ENCODE results near the gene STAT3. TPM values are rescaled to one million over a fixed set of nuclear protein-coding genes. Genes with fewer than 3 reads are reported as not detected.
"Not testable (repeated sequence)": the region's sequence is repeated elsewhere in the genome, so short reads cannot be mapped to it uniquely, and the experiment has no call there.

Gene STAT3
- total and polyA plus RNA-seq, 2 experiments from 2014 or later = 152 to 163 TPM

GRCh38 chr17:42394838-42395237 is 6.6 kb upstream of the STAT3 start:
- WGBS (ENCODE audit: low lambda C conversion rate, missing lambda C conversion rate) = 87% methylated on average over 4 of the region's 4 CpGs
- H3K9me3 ChIP-seq (ENCODE audit: low read depth) = no peaks in the 10 kb centered on the region

GRCh38 chr17:42392692-42393415 is 4.6 kb upstream of the STAT3 start:
- Histone ChIP-seq H3K4me2 (no peak overlapping the region), H3K27ac (peak overlapping the region; percentile 24)

More at GRCh38 chr17:42394838-42395237, 6.6 kb upstream of the STAT3 start:
- H3K4me2 ChIP-seq = no peak overlapping the region
- no peak for TF ChIP-seq CTCF (IDR thresholded peaks at IDR 0.05; ENCODE audit: poor library complexity)
- no peak for TF ChIP-seq EZH2phosphoT487 (IDR thresholded peaks at IDR 0.05; ENCODE audit: low read depth, severe bottlenecking, unreplicated experiment)
- TF ChIP-seq EZH2 (IDR thresholded peaks at IDR 0.05; ENCODE audit: borderline replicate concordance) = no peak
- H3K27me3 ChIP-seq = no peaks in the 10 kb centered on the region
- peaks cover 10% of the 10 kb centered on the region for H3K4me1 ChIP-seq (ENCODE audit: insufficient read depth)
- H3K4me3 ChIP-seq = no peak overlapping the region
- no peak overlapping the region for H2AFZ ChIP-seq
- DNase-seq (ENCODE audit: low spot score) = no peak
- H3K36me3 ChIP-seq (replicated peaks; ENCODE audit: insufficient read depth, low read depth) = no peaks in the 10 kb centered on the region
- no peak overlapping the region for H3K27ac ChIP-seq
- H3K9me2 ChIP-seq (replicated peaks; ENCODE audit: insufficient read depth) = no peaks in the 10 kb centered on the region
- H4K20me1 ChIP-seq (ENCODE audit: insufficient read depth, poor library complexity, severe bottlenecking) = no peaks in the 10 kb centered on the region
- H3K79me2 ChIP-seq = no peaks in the 10 kb centered on the region

GRCh38 chr17:42391439-42391838 is 3.2 kb upstream of the STAT3 start:
- 93% methylated on average over 8 of the region's 8 CpGs for WGBS (ENCODE audit: low lambda C conversion rate, missing lambda C conversion rate)
- H3K4me3 ChIP-seq; H4K20me1 ChIP-seq (ENCODE audit: insufficient read depth, poor library complexity, severe bottlenecking); H3K27me3 ChIP-seq; H3K9me3 ChIP-seq (ENCODE audit: low read depth); H2AFZ ChIP-seq; DNase-seq (ENCODE audit: low spot score); H3K4me2 ChIP-seq; H3K27ac ChIP-seq; H3K9me2 ChIP-seq (replicated peaks; ENCODE audit: insufficient read depth); H3K36me3 ChIP-seq (replicated peaks; ENCODE audit: insufficient read depth, low read depth): not testable (repeated sequence)
- H3K79me2 ChIP-seq = peaks cover 16% of the 10 kb centered on the region
- H3K4me1 ChIP-seq (ENCODE audit: insufficient read depth) = peaks cover 13% of the 10 kb centered on the region

More at GRCh38 chr17:42392692-42393415, 4.6 kb upstream of the STAT3 start:
- WGBS (ENCODE audit: low lambda C conversion rate, missing lambda C conversion rate) = 85% methylated on average over 4 of the region's 4 CpGs
- peaks cover 2% of the 10 kb centered on the region for H3K79me2 ChIP-seq
- no peak for TF ChIP-seq EZH2phosphoT487 (IDR thresholded peaks at IDR 0.05; ENCODE audit: low read depth, severe bottlenecking, unreplicated experiment)
- TF ChIP-seq CTCF (IDR thresholded peaks at IDR 0.05; ENCODE audit: poor library complexity) = no peak
- TF ChIP-seq EZH2 (IDR thresholded peaks at IDR 0.05; ENCODE audit: borderline replicate concordance) = no peak
- H3K9me3 ChIP-seq (ENCODE audit: low read depth) = no peaks in the 10 kb centered on the region
- no peak overlapping the region for H2AFZ ChIP-seq
- DNase-seq (ENCODE audit: low spot score) = peak; percentile 39
- H3K9me2 ChIP-seq (replicated peaks; ENCODE audit: insufficient read depth) = no peaks in the 10 kb centered on the region
- no peak overlapping the region for H3K4me3 ChIP-seq
- H3K36me3 ChIP-seq (replicated peaks; ENCODE audit: insufficient read depth, low read depth) = no peaks in the 10 kb centered on the region
- H3K27me3 ChIP-seq = no peaks in the 10 kb centered on the region
- H3K4me1 ChIP-seq (ENCODE audit: insufficient read depth) = peaks cover 13% of the 10 kb centered on the region
- no peaks in the 10 kb centered on the region for H4K20me1 ChIP-seq (ENCODE audit: insufficient read depth, poor library complexity, severe bottlenecking)

GRCh38 chr17:42389899-42390298 is 1.7 kb upstream of the STAT3 start:
- DNase-seq (ENCODE audit: low spot score) = no peak
- Histone ChIP-seq H2AFZ (no peak overlapping the region), H3K4me1 (ENCODE audit: insufficient read depth) (peaks cover 20% of the 10 kb centered on the region), H3K4me2 (peak overlapping the region; percentile 71), H3K36me3 (replicated peaks; ENCODE audit: insufficient read depth, low read depth) (no peaks in the 10 kb centered on the region), H3K9me3 (ENCODE audit: low read depth) (no peaks in the 10 kb centered on the region), H3K79me2 (peaks cover 32% of the 10 kb centered on the region), H3K4me3 (no peak overlapping the region), H3K27ac (peak overlapping the region; percentile 90), H4K20me1 (ENCODE audit: insufficient read depth, poor library complexity, severe bottlenecking) (peaks cover 22% of the 10 kb centered on the region), H3K9me2 (replicated peaks; ENCODE audit: insufficient read depth) (no peaks in the 10 kb centered on the region), H3K27me3 (no peaks in the 10 kb centered on the region)
- no peak for TF ChIP-seq EZH2phosphoT487 (IDR thresholded peaks at IDR 0.05; ENCODE audit: low read depth, severe bottlenecking, unreplicated experiment)
- TF ChIP-seq CTCF (IDR thresholded peaks at IDR 0.05; ENCODE audit: poor library complexity) = no peak
- no peak for TF ChIP-seq EZH2 (IDR thresholded peaks at IDR 0.05; ENCODE audit: borderline replicate concordance)
- WGBS (ENCODE audit: low lambda C conversion rate, missing lambda C conversion rate) = 69% methylated on average over 5 of the region's 5 CpGs

Measured in hepatocyte (in vitro differentiated cells).